ENCODE data around the gene OTOF.

OTOF gene

GRCh38 chr2:26495705-26496297 is 17.9 kb upstream of the OTOF start:
- DNase-seq, result no peak

DNA sequence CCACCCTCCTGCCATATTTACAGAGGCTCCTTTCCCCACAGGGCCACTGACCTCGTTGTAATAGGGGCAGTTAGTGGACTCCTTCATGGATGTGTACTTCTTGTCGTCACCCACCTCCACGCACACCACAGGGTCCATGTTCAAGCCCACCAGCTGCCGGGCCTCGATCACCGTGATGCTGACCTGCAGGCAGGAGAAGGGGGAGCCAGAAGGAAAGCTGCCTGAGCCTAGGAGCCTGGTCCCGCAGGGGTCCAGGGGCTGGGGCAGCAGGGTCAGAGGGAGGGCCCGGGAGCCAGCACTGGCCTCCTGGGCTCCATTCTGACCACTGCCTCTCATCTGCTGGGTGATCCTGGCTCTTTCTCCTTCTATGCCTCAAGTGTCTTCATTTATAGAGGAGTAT is 17.0 kb upstream of the OTOF start:
- no peak for DNase-seq

DNA sequence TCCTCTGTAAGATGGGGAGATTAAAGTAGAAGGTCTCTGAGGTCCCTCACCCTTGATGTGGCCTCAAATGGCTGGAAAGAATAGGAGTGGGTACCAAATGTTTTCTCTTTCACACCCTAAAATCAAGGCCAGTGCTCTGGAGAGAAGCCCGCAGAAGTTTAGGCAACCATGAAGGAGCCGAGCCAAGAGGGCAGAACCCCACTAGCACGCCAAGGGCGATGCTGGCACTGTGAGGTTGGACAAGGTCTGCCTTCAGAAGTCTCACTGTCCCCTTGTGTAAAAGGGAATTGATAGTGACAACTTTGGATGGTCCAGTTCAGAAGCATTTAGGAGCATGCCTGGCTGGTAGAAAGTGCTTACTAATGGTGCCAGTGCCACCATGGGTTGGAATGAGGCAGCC is 16.3 kb upstream of the OTOF start:
- no peak for DNase-seq

DNA sequence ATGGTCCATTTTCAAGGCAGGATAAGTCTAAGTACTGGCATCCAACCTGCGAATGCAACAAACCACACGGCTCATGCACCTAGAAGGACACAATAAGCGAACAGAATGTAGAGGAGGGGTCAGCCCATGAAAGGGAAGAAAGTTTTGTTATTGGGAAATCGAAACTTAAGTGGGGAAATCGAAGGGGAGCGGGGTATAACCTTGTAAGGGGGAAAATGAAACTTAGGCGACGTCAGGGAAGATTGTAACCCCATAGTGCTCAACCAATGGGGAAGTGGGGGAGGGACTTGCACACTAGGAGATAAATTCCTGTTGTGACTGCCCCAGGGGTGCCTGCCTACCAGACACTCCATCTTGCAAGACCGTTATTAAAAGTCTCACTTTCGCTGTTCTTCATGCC is 15.6 kb upstream of the OTOF start:
- DNase-seq, result no peak

- no peak for DNase-seq
These were observed 15.0 kb upstream of the OTOF start for GRCh38 chr2:26492749-26493515.

DNA sequence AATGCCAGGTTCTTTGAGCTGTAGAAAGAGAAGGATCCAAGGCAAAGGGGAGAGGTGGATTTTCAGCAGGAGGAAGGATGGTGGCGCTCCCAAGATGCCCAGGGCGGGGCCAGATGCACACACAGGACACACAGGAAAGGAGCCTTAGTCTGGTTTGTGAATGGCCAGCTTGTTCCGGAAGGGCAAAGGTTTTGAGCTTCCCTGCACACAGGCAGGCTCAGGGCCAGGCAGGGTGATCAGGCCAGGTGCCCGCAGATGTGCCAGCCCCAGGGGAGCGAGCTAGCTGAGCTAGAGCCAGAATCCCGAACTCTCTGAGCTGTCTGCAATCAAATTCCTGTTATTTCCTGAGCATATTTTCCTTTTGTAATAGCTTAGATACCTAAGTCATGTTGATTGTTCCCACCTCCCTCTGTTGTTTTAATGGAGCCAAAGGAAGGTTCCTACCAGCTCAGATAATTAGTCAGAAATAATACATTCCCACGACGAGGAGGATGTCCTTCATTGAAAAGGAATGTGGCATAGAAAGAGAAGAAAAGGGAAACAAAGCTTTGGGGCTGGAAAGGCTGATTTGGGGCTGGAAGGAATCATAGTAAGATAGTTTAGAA is 13.7 kb upstream of the OTOF start:
- no peak for DNase-seq

GRCh38 chr2:26489213-26489850 is 11.4 kb upstream of the OTOF start:
- no peak for DNase-seq

DNA sequence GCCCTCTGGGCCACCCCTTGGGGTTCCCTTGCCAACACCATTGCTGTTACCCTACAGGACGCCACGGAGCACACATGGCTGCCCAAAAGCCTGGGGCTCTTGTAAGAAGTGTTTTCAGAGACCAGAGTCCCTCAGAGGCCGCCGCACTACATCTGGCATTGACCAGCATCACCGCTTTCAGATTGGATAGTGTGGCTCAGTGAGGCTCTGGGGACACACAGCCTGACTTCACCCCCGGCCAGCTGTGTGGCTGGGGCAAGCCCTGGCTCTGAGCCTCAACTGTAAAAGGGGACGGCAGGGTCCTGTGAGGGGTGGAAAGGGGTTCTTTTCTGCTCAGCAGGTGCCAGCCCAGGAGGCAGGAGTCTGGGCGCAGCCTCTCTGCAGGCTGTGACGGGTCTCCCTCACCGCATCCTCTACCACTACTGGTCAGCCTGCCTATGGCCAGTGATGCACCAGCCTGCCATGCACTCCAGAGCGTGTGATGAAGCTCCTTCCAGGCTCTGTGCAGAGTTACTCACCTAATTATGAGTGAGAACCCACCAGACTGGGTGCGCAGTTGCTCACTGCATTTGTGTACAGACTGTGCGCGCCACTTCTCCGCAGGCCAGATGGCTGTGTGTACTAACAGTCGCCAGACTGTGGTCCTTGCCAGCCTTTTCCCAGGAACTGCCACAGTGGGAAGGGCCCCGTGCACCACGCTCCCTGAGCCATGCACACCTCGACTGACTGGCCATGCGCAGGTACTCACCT is 10.7 kb upstream of the OTOF start:
- DNase-seq, result no peak

DNA sequence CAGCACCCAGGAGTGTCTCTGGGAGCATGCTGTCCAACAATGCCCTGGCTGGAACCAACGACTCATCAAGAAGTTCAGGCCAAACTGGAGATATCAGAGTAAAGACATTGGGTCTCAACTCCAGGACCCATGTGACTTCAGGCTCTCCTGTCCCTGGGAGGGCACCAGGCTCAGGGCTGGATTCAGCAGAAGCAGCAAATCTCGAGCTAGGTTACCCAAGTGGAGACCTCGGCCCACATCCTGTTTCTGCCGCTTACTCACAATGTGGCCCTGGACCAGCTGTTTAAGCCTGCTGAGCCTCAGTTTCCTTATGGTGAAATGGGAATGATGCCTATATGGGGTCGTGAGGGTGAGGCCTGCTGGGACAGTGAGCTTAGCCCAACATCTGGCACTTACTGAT is 9.3 kb upstream of the OTOF start:
- DNase-seq, result no peak

- DNase-seq, result no peak
These were observed 8.9 kb upstream of the OTOF start for GRCh38 chr2:26486789-26487188.

DNA sequence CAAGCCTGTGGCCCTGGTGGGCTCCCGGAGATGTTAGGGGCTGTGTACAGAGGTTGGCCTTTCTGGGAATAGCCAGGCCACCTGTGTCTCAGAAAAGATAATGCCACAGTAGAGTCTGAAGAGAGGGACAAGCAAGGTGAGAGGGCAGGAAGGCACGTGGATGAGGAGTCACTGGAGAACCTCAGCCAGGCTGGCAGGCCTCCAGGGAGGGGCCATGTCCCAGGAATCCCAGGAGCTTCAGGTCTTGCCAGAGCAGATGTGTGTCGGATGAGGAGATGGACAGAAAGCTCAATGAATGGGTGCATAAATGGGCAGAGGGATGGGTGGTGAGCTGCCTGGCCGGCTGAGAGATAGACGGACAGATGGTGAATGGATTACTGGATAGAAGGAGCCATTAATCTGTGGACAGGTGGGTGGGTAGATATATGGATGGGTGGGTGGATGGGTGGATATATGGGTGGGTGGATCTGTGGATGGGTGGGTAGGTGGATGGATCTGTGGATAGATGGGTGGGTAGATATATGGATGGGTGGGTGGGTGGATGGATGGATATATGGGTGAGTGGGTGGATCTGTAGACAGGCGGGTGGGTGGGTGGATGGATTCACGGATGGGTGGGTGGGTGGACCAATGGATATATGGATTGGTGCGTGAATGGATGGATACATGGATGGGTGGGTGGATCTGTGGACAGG is 7.9 kb upstream of the OTOF start:
- no peak for DNase-seq

DNA sequence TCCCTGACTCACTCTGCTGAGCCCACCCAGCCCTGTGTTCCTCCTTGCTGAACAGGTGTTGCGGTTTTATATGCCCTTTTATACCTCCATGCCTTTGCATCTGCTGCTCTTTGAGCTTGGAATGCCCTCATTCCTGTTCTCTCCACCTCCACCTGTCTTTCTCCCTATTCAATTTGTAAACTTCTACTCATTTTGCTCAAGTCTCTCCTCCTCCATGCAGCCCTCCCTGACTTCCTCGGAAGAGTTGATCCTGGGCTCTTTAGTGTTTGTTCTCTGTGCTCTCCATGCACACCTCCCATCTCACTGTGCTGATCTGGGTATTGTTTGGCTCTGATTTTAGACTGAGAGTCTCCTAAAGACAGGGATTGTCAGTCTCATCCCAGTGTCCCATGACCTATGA is 7.2 kb upstream of the OTOF start:
- DNase-seq, result no peak

- no peak for DNase-seq
These were observed 6.7 kb upstream of the OTOF start for GRCh38 chr2:26484579-26484978.

GRCh38 chr2:26483957-26484565 is 6.1 kb upstream of the OTOF start:
- no peak for DNase-seq

GRCh38 chr2:26483516-26483915 is 5.6 kb upstream of the OTOF start:
- DNase-seq, result no peak

GRCh38 chr2:26483027-26483326 is 5.1 kb upstream of the OTOF start:
- no peak for DNase-seq

DNA sequence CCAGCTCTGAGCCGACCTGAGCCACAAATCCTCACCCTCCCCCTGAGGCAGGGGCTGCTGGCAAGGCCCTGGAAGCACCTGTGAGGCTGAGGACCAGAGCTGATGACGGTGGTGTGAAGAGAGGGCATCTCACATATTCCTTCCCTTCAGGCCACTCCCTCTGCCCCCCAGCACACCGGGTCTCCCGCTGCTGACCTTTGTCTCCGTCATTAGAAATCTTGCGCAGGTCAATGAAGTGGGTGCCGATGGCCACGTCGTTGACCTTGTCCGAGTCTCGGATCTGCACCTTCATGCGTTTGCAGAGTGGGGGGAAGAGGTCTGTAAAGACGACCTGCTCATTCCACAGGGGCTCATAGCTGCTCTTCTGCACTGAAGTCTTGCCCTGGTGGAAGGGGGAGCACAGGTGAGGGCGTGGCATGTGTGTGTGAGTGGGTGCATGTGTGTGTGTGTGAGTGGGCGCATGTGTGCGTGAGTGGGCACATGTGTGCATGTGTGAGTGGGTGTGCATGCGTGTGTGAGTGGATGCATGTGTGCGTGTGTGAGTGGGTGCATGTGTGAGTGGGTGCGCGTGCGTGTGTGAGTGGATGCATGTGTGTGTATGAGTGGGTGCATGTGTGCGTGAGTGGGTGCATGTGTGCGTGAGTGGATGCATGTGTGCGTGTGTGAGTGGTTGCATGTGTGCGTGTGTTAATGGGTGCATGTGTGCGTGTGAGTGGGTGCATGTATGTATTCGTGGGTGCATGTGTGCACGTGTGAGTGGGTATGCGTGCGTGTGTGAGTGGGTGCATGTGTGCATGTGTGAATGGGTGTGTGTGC is 4.5 kb upstream of the OTOF start:
- no peak for DNase-seq

DNA sequence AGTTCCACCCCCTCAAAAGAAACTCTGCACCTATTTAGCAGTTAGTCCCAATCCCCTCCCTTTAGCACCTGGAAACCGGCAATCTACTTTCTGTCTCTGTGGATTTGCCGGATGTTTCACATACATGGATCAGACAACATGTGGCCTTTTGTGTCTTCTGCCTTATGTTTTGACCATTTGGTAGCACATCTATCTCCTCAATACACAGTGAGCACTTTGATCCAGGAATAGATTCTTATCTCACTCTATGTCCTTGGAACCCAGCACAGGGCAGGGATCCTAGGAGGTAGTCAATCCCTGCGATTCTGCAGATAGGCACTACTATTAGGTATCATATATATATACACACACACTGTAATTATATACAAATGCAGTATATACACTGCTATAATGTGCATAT is 3.8 kb upstream of the OTOF start:
- DNase-seq, result no peak

DNA sequence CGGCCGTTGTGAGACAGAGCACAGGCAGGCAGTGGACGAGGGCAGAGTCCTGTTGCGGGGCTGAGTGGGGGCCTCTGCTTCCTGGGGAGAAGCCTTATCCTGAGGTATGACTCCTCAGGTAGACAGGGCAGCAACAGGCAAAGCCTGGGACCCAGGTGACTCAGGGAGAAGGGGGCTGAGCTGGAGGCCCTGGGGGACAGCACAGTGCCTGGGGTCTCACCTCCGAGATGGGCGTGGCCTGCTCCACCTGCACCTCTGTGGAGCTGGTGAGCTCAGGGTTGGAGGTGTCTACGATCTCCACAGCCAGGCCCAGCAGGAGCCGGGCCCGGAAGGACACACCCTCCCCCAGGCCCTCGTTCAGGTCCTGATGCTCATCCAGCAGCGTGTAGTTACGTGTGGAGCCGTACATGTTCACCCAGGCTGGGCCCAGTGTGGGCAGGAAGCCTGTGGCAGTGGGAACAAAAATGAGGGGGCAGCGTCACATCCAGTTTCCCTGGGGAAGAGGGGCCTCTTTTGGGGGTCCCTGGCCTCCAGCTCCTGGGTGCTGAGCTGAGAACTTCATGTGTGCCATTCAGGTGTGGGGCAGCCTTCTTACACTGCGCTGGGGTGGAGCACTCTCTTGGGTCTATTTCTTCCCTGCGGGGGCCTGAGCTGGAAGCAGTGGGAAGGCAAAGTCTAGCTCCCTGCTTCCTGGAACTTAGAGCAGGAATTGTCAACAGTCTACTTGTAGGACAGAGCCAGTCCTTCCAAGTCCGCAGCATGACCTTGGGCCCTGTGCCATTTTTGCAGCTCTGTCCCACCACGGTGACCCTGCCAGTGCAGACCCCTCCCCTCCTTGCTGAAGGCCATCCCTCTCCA is 2.9 kb upstream of the OTOF start:
- DNase-seq, result no peak

- DNase-seq, result no peak
These were observed 2.1 kb upstream of the OTOF start for GRCh38 chr2:26479789-26480565.

Data from activated effector memory CD4-positive, alpha-beta T cell treated with anti-CD3 and anti-CD28 coated beads, Interleukin-2, amount 50 U/mL, for 16 hours (primary cell).